Sigmoid colon (tissue), 4 donors: ENCODE data around the gene GPC3.

Source experiments
- CTCF ChIP-seq, 4 experiments: fragments of 450-650 bp in 3 of 4; fragments of 200-600 bp in 1 of 4; IDR thresholded peaks; one replicate each; pipeline ENCODE4 v1.5.1; 2016 to 2019; ENCODE audit warnings: antibody characterized with exemption in 4 of 4, mild to moderate bottlenecking in 3 of 4, moderate library complexity in 2 of 4
- EP300 ChIP-seq, 4 donors: sonication (generic); formaldehyde crosslinking; IDR thresholded peaks; one replicate each; pipeline ENCODE4 v1.6.1; 2017; ENCODE audit warnings: antibody characterized with exemption in 4 of 4
- POLR2A ChIP-seq, 2 donors: fragments of 450-650 bp; IDR thresholded peaks; one replicate each; pipeline ENCODE4 v1.6.1; 2016; ENCODE audit warnings: antibody characterized with exemption in 2 of 2, mild to moderate bottlenecking in 2 of 2, moderate library complexity in 2 of 2
- POLR2AphosphoS5 ChIP-seq, 4 donors: sonication (generic); formaldehyde crosslinking; IDR thresholded peaks; one replicate each; pipeline ENCODE4 v1.6.1; 2017; ENCODE audit warnings: antibody characterized with exemption in 4 of 4

- TF ChIP-seq CTCF (IDR thresholded peaks at IDR 0.05) (no peak), POLR2A (IDR thresholded peaks at IDR 0.05) (no peak), POLR2AphosphoS5 (IDR thresholded peaks at IDR 0.05) (no peak), EP300 (IDR thresholded peaks at IDR 0.05) (no peak)
Observed at GRCh38 chrX:134023851-134024281, 38.5 kb upstream of the GPC3 start.
